Sigmoid colon (tissue), 4 donors: ENCODE data around the gene SAA2.

Source experiments
- EP300 ChIP-seq, 4 donors: sonication (generic); formaldehyde crosslinking; IDR thresholded peaks; one replicate each; pipeline ENCODE4 v1.6.1; 2017; ENCODE audit warnings: antibody characterized with exemption in 4 of 4
- POLR2A ChIP-seq, 2 donors: fragments of 450-650 bp; IDR thresholded peaks; one replicate each; pipeline ENCODE4 v1.6.1; 2016; ENCODE audit warnings: antibody characterized with exemption in 2 of 2, mild to moderate bottlenecking in 2 of 2, moderate library complexity in 2 of 2
- TF ChIP-seq, protein P1 (sequence below), 4 experiments: fragments of 450-650 bp in 3 of 4; fragments of 200-600 bp in 1 of 4; IDR thresholded peaks; one replicate each; pipeline ENCODE4 v1.5.1; 2016 to 2019; ENCODE audit warnings: antibody characterized with exemption in 4 of 4, mild to moderate bottlenecking in 3 of 4, moderate library complexity in 2 of 4

- TF ChIP-seq, protein P1, sequence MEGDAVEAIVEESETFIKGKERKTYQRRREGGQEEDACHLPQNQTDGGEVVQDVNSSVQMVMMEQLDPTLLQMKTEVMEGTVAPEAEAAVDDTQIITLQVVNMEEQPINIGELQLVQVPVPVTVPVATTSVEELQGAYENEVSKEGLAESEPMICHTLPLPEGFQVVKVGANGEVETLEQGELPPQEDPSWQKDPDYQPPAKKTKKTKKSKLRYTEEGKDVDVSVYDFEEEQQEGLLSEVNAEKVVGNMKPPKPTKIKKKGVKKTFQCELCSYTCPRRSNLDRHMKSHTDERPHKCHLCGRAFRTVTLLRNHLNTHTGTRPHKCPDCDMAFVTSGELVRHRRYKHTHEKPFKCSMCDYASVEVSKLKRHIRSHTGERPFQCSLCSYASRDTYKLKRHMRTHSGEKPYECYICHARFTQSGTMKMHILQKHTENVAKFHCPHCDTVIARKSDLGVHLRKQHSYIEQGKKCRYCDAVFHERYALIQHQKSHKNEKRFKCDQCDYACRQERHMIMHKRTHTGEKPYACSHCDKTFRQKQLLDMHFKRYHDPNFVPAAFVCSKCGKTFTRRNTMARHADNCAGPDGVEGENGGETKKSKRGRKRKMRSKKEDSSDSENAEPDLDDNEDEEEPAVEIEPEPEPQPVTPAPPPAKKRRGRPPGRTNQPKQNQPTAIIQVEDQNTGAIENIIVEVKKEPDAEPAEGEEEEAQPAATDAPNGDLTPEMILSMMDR (IDR thresholded peaks at IDR 0.05) = no peak
- TF ChIP-seq EP300 (IDR thresholded peaks at IDR 0.05) = no peak
- TF ChIP-seq POLR2A (IDR thresholded peaks at IDR 0.05) = no peak
Observed at GRCh38 chr11:18196532-18196931, 51.9 kb downstream of the SAA2 start.
